Measurements from ENCODE around the gene STKLD1. TPM values are rescaled to one million over a fixed set of nuclear protein-coding genes. Genes with fewer than 3 reads are reported as not detected.

STKLD1 gene
- total and polyA plus RNA-seq, 4 donors: 0.40 to 3.1 (median 1.1) TPM

GRCh38 chr9:133406480-133407307, 30.5 kb downstream of the STKLD1 start:
- no peaks in the 10 kb centered on the region for H3K27me3 ChIP-seq (ENCODE audit: control insufficient read depth in 3 of 3, insufficient read depth in 3 of 3, low read length in 2 of 3)
- 59 to 63% methylated on average over 24 of the region's 24 CpGs for WGBS, 2 donors
- H3K27ac ChIP-seq (ENCODE audit: low read depth in 1 of 2, low read length in 1 of 2): no peak overlapping the region
- H3K36me3 ChIP-seq (ENCODE audit: control insufficient read depth in 4 of 4, insufficient read depth in 4 of 4, low read length in 4 of 4): peaks cover 4 to 60% (median 20%) of the 10 kb centered on the region in 4 donors
- TF ChIP-seq CTCF (IDR thresholded peaks at IDR 0.05; ENCODE audit: control extremely low read depth, extremely low read depth): peak; percentile 86
- no peaks in the 10 kb centered on the region for H3K9me3 ChIP-seq (ENCODE audit: control insufficient read depth in 4 of 4, insufficient read depth in 3 of 4, low read length in 3 of 4)
- H3K4me3 ChIP-seq: no peak overlapping the region
- DNase-seq (peak; percentile 69 to 80 (median 73)), ATAC-seq (ENCODE audit: insufficient read depth, low FRiP score) (peak; percentile 76)
- H3K9ac ChIP-seq (ENCODE audit: insufficient read depth in 1 of 2, low read length in 2 of 2): no peak overlapping the region
- no peaks in the 10 kb centered on the region for H3K4me1 ChIP-seq (ENCODE audit: control insufficient read depth in 5 of 5, insufficient read depth in 5 of 5, low read length in 5 of 5)

- Histone ChIP-seq H3K4me1 (ENCODE audit: control insufficient read depth in 5 of 5, insufficient read depth in 5 of 5, low read length in 5 of 5) (no peaks in the 10 kb centered on the region), H3K9me3 (ENCODE audit: control insufficient read depth in 4 of 4, insufficient read depth in 3 of 4, low read length in 3 of 4) (no peaks in the 10 kb centered on the region), H3K36me3 (ENCODE audit: control insufficient read depth in 4 of 4, insufficient read depth in 4 of 4, low read length in 4 of 4) (peaks cover 4 to 68% (median 22%) of the 10 kb centered on the region in 4 donors), H3K27ac (ENCODE audit: low read depth in 1 of 2, low read length in 1 of 2) (no peak overlapping the region), H3K9ac (ENCODE audit: insufficient read depth in 1 of 2, low read length in 2 of 2) (no peak overlapping the region), H3K27me3 (ENCODE audit: control insufficient read depth in 3 of 3, insufficient read depth in 3 of 3, low read length in 2 of 3) (no peaks in the 10 kb centered on the region), H3K4me3 (no peak overlapping the region)
- no peak for DNase-seq
- TF ChIP-seq CTCF (IDR thresholded peaks at IDR 0.05; ENCODE audit: control extremely low read depth, extremely low read depth): no peak
- no peak for ATAC-seq (ENCODE audit: insufficient read depth, low FRiP score)
- 86 to 92% methylated on average over 1 of the region's 1 CpG for WGBS, 2 donors
These were observed 31.9 kb downstream of the STKLD1 start for GRCh38 chr9:133408042-133408441.

GRCh38 chr9:133415170-133415569, 39.0 kb downstream of the STKLD1 start:
- 38 to 70% methylated on average over 1 of the region's 1 CpG for WGBS, 2 donors
- Histone ChIP-seq H3K36me3 (ENCODE audit: control insufficient read depth in 4 of 4, insufficient read depth in 4 of 4, low read length in 4 of 4) (peaks cover 4 to 37% (median 19%) of the 10 kb centered on the region in 4 donors), H3K9ac (ENCODE audit: insufficient read depth in 1 of 2, low read length in 2 of 2) (no peak overlapping the region)

More at GRCh38 chr9:133415170-133415569, 39.0 kb downstream of the STKLD1 start:
- TF ChIP-seq CTCF (IDR thresholded peaks at IDR 0.05; ENCODE audit: control extremely low read depth, extremely low read depth): no peak
- ATAC-seq (ENCODE audit: insufficient read depth, low FRiP score) (no peak), DNase-seq (no peak)
- H3K27me3 ChIP-seq (ENCODE audit: control insufficient read depth in 3 of 3, insufficient read depth in 3 of 3, low read length in 2 of 3): no peaks in the 10 kb centered on the region
- H3K27ac ChIP-seq (ENCODE audit: low read depth in 1 of 2, low read length in 1 of 2): no peak overlapping the region
- H3K9me3 ChIP-seq (ENCODE audit: control insufficient read depth in 4 of 4, insufficient read depth in 3 of 4, low read length in 3 of 4): no peaks in the 10 kb centered on the region
- H3K4me3 ChIP-seq: no peak overlapping the region
- peaks cover 4 to 11% (median 5%) of the 10 kb centered on the region in 5 donors for H3K4me1 ChIP-seq (ENCODE audit: control insufficient read depth in 5 of 5, insufficient read depth in 5 of 5, low read length in 5 of 5)

Data from lung (tissue), 12 donors.